Endothelial cell (in vitro differentiated cells): ENCODE results near the gene ETV6. TPM values are rescaled to one million over a fixed set of nuclear protein-coding genes. Genes with fewer than 3 reads are reported as not detected.

ENCODE experiments used
- DNase-seq: peaks from one replicate; pipeline ENCODE4 v3.0.0; 2021; ENCODE audit warnings: low spot score
- H3K27ac Mint-ChIP-seq: one replicate; pipeline ENCODE4 v1.8.0; 2021; ENCODE audit warnings: mixed read lengths, inconsistent platforms; ENCODE audit not compliant: unreplicated experiment
- H3K27me3 Mint-ChIP-seq: one replicate; pipeline ENCODE4 v1.8.0; 2021; ENCODE audit warnings: mild to moderate bottlenecking, moderate library complexity, mixed read lengths, inconsistent platforms; ENCODE audit not compliant: unreplicated experiment
- H3K36me3 Mint-ChIP-seq: one replicate; pipeline ENCODE4 v1.8.0; 2021; ENCODE audit warnings: mild to moderate bottlenecking, low read depth, mixed read lengths, inconsistent platforms; ENCODE audit not compliant: unreplicated experiment
- H3K4me1 Mint-ChIP-seq: one replicate; pipeline ENCODE4 v1.8.0; 2021; ENCODE audit warnings: mild to moderate bottlenecking, mixed read lengths, inconsistent platforms; ENCODE audit not compliant: unreplicated experiment
- H3K4me3 Mint-ChIP-seq: one replicate; pipeline ENCODE4 v1.8.0; 2021; ENCODE audit warnings: mild to moderate bottlenecking, mixed read lengths, inconsistent platforms; ENCODE audit not compliant: unreplicated experiment
- H3K9me3 Mint-ChIP-seq: one replicate; pipeline ENCODE4 v1.8.0; 2021; ENCODE audit warnings: mixed read lengths, inconsistent platforms; ENCODE audit not compliant: unreplicated experiment
- total RNA-seq: library from RNA; stranded (reverse); fragmentation: NEBNext Ultra II Directional; extraction: Animal tissue kit (Norgen Biotek cat#: 25700); gene quantifications from one replicate; pipeline ENCODE4 v1.2.1, GENCODE V29; 2021; ENCODE audit not compliant: unreplicated experiment
- TF ChIP-seq, protein P1 (sequence below): fragments of 200-600 bp; sonication (generic); IDR thresholded peaks from one replicate; pipeline ENCODE4 v1.5.0; 2021; ENCODE audit warnings: antibody characterized with exemption; ENCODE audit not compliant: unreplicated experiment

Gene ETV6
- total RNA-seq, 1 donor from 2014 or later: 98.7 TPM

DNA sequence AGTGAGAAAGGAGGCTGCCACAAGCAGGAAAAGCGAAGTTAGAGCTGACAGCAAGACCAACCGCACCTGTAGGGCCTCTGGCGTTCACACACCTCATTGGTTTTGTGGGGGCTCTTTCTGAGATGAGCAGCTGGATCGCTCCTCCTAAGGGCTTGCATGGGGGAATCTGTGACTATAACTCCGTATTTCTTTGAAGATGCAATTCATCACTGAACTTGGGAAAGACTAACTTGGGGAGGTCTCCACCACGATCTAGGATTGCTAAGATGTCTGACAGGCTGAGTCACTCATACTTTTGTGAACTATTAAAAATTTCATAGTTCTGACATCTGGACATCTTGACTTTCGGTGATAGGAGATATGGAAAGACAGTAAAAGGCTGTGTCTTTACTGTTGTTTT, 173.6 kb downstream of the ETV6 start:
- Mint-ChIP-seq H3K4me3 (no peak overlapping the region), H3K9me3 (no peaks in the 10 kb centered on the region), H3K27me3 (peaks cover 6% of the 10 kb centered on the region), H3K36me3 (peaks cover 26% of the 10 kb centered on the region), H3K4me1 (peaks cover 46% of the 10 kb centered on the region), H3K27ac (no peak overlapping the region)
- TF ChIP-seq, protein P1, sequence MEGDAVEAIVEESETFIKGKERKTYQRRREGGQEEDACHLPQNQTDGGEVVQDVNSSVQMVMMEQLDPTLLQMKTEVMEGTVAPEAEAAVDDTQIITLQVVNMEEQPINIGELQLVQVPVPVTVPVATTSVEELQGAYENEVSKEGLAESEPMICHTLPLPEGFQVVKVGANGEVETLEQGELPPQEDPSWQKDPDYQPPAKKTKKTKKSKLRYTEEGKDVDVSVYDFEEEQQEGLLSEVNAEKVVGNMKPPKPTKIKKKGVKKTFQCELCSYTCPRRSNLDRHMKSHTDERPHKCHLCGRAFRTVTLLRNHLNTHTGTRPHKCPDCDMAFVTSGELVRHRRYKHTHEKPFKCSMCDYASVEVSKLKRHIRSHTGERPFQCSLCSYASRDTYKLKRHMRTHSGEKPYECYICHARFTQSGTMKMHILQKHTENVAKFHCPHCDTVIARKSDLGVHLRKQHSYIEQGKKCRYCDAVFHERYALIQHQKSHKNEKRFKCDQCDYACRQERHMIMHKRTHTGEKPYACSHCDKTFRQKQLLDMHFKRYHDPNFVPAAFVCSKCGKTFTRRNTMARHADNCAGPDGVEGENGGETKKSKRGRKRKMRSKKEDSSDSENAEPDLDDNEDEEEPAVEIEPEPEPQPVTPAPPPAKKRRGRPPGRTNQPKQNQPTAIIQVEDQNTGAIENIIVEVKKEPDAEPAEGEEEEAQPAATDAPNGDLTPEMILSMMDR: no peak
- no peak for DNase-seq

GRCh38 chr12:11823593-11823992, 174.1 kb downstream of the ETV6 start:
- TF ChIP-seq, protein P1: no peak
- Mint-ChIP-seq H3K9me3 (no peaks in the 10 kb centered on the region), H3K27ac (peak overlapping the region; percentile 18), H3K27me3 (peaks cover 6% of the 10 kb centered on the region), H3K4me3 (peak overlapping the region; percentile 53), H3K36me3 (peaks cover 26% of the 10 kb centered on the region), H3K4me1 (peaks cover 46% of the 10 kb centered on the region)
- DNase-seq: no peak

DNA sequence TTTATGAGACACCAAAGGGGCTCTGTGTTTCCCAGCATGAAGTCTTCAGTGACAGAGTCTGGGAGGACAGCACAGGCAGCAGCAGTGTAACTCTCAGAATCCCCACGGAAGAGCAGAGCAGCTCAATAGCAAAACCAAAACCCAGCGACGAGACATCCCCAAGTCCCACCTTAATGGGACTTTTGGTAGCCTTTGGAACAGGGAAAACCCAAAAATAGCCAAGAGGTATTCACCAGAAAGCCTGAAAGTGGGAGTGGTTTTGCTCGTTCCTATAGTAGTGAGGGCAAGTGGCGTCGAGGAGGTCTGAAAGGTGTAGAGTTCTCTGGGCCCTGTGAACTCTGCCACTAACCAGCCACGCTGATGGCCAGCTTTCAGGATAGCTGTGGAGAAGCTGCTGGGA, 174.6 kb downstream of the ETV6 start:
- no peak for DNase-seq
- Mint-ChIP-seq H3K27ac (peak overlapping the region; percentile 18), H3K27me3 (peaks cover 6% of the 10 kb centered on the region), H3K4me3 (no peak overlapping the region), H3K4me1 (peaks cover 46% of the 10 kb centered on the region), H3K9me3 (no peaks in the 10 kb centered on the region), H3K36me3 (peaks cover 26% of the 10 kb centered on the region)
- TF ChIP-seq, protein P1: no peak

DNA sequence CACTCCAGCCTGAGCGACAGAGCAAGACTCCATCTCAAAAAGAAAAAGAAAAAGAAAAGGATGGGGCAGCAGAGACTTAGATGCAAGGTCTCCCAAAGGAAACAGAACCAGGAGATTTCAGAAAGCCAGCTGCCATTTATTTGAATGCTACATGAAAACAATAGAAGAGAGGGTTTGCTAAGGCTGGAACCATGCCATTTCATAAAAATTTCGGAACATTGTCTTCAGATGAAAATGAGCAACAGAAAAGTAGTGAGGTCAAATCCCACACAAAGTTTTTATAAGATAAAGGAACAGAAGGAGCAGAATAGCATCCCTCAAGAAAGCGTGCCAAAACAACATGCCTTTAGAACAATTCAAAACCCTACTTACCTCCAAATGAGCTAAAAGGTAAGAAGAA, 175.3 kb downstream of the ETV6 start:
- TF ChIP-seq, protein P1: no peak
- H3K27ac Mint-ChIP-seq: no peak overlapping the region
- H3K27me3 Mint-ChIP-seq: peaks cover 6% of the 10 kb centered on the region

DNA sequence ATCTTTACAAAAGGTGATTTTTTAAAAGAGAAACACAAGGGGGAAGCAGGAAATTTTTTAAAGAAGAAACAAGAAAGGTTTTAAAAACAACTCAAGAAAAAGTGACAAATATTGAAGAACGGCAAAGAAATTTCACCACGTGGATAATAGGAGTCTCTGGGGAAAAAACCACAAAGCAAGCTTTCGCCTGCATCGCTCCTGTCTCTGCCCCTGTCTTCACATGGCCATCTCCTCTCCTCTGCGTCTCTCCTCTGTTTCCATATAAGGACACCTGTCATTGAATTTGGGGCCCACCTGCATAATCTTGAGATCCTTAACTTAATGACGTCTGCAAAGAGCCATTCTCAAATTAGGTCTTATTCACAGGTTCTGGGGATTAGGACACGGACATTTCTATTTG, 175.8 kb downstream of the ETV6 start:
- TF ChIP-seq, protein P1: no peak
- H3K27ac Mint-ChIP-seq: no peak overlapping the region

More for the DNA sequence above, 175.3 kb downstream of the ETV6 start:
- Mint-ChIP-seq H3K4me1 (peaks cover 46% of the 10 kb centered on the region), H3K9me3 (no peaks in the 10 kb centered on the region), H3K4me3 (no peak overlapping the region), H3K36me3 (peaks cover 26% of the 10 kb centered on the region)
- DNase-seq: no peak

More for the DNA sequence above, 175.8 kb downstream of the ETV6 start:
- no peaks in the 10 kb centered on the region for H3K9me3 Mint-ChIP-seq
- H3K4me3 Mint-ChIP-seq: peak overlapping the region; percentile 22
- peaks cover 26% of the 10 kb centered on the region for H3K36me3 Mint-ChIP-seq
- no peak for DNase-seq
- H3K4me1 Mint-ChIP-seq: peaks cover 46% of the 10 kb centered on the region
- peaks cover 6% of the 10 kb centered on the region for H3K27me3 Mint-ChIP-seq
